HG03558 (cell line): Measurements from ENCODE around the gene STARD3.
"Not testable (repeated sequence)": the region's sequence is repeated elsewhere in the genome, so short reads cannot be mapped to it uniquely, and the experiment has no call there.

Experiments used
- ATAC-seq: cut with Tn5 transposase; IDR thresholded peaks from one replicate; pipeline ENCODE4 v1.9.1; 2021; ENCODE audit warnings: moderate number of reproducible peaks; ENCODE audit not compliant: unreplicated experiment; ENCODE audit errors: extremely low read depth

STARD3 gene

DNA sequence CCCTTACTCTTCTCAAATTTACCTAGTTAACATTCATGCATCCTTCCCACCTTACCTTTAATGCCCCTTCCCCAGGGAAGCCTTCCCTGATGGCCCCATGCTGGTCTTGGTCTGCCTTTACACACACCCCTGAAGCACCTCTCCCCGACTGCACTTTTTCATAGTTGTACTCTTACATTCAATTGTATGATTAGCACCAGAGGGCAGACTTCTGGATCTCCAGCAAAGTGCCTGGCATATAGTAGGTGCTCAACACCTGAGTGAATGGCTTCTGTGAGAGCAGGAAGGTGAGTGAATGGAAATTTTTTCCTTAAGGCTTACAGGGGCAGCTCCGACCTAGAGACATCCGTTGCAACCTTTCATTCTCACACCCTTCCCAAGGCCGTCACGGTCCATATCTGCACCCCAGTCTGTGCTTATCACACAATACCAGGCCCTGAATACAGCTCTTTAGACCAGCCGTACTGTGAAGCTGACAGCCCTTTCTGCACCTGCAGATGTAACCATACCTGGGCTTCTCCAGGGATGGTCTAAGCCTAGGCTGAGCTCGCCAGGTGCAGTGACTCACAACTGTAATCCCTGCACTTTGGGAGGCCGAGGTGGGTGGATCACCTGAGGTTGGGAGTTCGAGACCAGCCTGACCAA, 46.5 kb downstream of the STARD3 start:
- no peak for ATAC-seq

- ATAC-seq = no peak
These were observed 47.6 kb downstream of the STARD3 start for GRCh38 chr17:39684369-39685192.

- ATAC-seq = no peak
These were observed 50.2 kb downstream of the STARD3 start for GRCh38 chr17:39687101-39687545.

DNA sequence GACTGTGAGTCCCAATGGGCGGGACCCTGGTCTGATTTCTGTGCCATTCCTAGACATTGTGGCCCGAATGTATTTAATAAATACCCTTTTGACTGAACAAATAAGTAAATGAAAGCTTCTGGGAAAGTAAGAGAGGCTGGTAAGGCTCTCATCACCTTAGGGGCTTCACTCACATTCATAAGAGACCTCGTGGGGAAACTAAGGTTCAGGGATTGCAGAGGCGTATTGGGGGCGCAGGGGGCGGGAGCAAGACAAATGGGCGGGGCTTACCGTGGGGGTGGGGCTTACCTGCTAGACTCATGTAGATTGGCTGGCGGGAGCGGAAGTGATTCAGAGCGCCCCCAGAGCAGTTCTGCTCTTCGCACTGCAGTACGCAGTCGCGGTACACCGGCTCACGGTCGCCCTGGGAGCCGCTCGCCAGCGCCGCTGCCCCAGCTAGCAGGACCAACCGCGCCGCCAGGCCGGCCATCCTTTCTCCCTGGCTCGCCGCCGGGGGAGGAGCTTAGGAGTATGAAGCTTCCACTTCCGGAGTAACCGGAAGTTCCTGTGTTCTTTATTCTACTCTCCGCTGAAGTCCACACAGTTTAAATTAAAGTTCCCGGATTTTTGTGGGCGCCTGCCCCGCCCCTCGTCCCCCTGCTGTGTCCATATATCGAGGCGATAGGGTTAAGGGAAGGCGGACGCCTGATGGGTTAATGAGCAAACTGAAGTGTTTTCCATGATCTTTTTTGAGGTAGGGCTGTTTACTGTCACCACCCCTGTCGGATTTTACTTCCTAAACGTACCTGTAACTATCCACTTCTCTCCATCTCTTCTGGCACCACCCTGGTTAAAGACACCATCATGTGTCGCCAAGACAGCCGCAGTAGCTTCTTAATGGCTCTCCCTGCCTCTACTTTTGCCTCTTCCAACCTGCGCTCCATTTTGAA, 50.9 kb downstream of the STARD3 start, which contains the start of gene PGAP3:
Gene PGAP3, minus strand, starts transcription at position 512 of the 929 bp plus-strand sequence. Its CDS starts 43 bp downstream, at position 469.
- ATAC-seq = peak; percentile 67

DNA sequence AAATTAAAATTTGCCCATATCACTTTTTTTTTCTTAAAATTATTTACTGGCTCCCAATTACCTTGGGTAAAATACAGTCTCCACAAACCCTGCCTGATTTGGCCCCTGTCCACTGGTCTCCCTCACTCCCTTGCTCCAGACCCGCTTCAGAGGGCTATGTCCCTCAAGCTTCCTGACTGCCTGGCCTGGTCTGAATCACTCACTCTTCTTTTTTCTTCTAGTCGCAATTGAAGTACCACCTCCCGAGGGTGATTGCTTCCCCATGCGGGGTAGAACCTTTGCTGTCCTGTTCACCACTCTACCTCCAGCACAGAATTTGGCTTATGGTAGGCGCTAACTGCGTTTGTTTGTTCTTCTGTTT, 51.5 kb downstream of the STARD3 start:
- ATAC-seq = no peak

- ATAC-seq = no peak
These were observed 52.0 kb downstream of the STARD3 start for GRCh38 chr17:39688945-39689344.

DNA sequence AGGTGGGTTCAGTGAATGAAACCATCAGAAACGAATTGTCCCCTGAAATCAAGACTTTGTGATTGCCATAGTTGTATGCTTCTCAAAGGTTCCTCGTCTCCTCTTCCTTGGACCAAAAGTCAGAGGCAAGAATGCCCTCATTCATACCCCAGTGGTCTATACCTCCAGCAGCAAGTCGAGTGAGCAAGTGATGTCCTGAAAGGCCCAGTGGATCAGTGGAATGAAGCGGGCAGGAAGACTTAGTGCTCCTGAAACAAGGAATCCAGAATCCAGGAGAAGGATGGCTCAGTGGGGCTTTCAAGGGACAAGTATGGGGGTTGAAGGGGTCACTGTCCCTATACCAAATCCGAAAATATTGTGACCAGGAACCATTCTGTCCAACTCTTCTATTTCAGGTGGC, 57.6 kb downstream of the STARD3 start:
- ATAC-seq = no peak

DNA sequence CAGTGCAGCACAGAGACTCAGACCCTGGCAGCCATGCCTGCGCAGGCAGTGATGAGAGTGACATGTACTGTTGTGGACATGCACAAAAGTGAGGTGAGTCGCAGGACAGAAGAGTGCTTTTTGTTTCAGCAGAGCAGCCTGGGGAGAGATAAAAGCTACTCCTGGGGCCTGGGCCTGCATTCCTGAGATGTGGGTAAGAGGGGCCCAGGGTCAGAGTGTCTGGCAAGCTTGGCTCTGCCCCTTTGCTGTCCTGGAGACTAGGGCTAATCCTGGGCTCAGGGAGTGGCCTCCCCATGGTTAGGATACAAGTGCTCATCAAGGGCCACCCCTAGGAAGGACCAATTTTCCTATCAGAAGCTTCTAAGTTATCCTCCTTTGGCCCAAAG, 58.1 kb downstream of the STARD3 start:
- ATAC-seq = no peak

- ATAC-seq = no peak
These were observed 59.8 kb downstream of the STARD3 start for GRCh38 chr17:39696731-39697130.

GRCh38 chr17:39697961-39698360, 61.0 kb downstream of the STARD3 start:
- ATAC-seq = no peak

GRCh38 chr17:39699157-39699817, 62.3 kb downstream of the STARD3 start:
- not testable (repeated sequence) for ATAC-seq

DNA sequence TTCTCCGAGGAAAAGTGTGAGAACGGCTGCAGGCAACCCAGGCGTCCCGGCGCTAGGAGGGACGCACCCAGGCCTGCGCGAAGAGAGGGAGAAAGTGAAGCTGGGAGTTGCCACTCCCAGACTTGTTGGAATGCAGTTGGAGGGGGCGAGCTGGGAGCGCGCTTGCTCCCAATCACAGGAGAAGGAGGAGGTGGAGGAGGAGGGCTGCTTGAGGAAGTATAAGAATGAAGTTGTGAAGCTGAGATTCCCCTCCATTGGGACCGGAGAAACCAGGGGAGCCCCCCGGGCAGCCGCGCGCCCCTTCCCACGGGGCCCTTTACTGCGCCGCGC, 62.8 kb downstream of the STARD3 start, which contains the start of gene ERBB2:
Gene ERBB2, plus strand, starts transcription at position 247 of the 330 bp plus-strand sequence. CDS start 175 bp downstream, outside the sequence.
- no peak for ATAC-seq

DNA sequence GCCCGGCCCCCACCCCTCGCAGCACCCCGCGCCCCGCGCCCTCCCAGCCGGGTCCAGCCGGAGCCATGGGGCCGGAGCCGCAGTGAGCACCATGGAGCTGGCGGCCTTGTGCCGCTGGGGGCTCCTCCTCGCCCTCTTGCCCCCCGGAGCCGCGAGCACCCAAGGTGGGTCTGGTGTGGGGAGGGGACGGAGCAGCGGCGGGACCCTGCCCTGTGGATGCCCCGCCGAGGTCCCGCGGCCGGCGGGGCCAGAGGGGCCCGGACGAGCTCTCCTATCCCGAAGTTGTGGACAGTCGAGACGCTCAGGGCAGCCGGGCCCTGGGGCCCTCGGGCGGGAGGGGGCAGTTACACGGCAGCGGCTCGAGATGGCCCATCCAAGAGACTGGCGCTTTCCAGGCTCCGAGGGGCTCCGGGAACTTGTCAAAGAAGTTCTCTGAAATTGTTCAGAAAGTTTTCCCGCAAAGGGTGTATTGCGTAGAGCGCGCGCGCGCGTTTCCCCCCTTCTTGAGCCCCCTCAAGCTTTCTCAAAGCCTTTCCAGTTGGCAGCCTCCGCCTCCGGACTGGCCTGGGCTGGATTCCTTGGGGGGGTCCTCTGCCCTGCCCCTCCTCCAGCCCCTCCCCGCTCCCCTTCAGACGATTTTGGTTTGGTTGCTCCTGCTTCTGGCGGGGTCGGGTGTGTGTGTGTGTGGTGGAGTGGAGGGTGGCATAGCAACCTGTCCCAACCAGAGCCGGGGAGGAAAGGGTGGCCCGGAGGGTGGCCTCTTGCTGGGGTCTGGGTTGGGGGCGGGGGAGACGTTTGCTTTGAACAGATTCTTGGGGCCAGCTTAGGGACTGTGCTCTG, 63.4 kb downstream of the STARD3 start:
- no peak for ATAC-seq

GRCh38 chr17:39701012-39701783, 64.3 kb downstream of the STARD3 start:
- ATAC-seq = no peak

- ATAC-seq = no peak
These were observed 65.0 kb downstream of the STARD3 start for GRCh38 chr17:39701784-39702422.

- ATAC-seq = no peak
These were observed 66.3 kb downstream of the STARD3 start for GRCh38 chr17:39702901-39703893.

DNA sequence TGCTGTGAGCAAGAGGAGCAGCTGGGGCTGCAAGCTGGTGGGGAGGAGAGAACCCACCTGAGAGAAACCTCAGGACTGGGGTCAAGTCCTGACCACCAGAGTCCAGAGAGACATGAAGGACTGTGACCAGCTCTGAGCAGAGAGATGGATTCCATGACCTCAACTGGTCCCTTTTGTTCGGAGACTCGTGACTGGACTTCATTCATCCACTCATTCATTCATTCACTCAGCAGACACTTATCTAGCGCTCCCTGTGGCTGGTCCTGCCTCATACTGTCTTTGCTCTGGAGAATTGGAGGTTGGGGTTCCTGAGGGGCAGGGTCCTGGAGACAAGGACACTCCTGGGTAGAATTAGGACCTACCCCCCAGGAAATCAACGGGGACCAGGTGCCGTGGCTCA, 67.0 kb downstream of the STARD3 start:
- ATAC-seq = no peak
